ENCODE results near the gene DRC1.
"Not testable (repeated sequence)": the region's sequence is repeated elsewhere in the genome, so short reads cannot be mapped to it uniquely, and the experiment has no call there.

Gene DRC1

GRCh38 chr2:26465266-26465925, 63.7 kb downstream of the DRC1 start:
- DNase-seq = no peak

DNA sequence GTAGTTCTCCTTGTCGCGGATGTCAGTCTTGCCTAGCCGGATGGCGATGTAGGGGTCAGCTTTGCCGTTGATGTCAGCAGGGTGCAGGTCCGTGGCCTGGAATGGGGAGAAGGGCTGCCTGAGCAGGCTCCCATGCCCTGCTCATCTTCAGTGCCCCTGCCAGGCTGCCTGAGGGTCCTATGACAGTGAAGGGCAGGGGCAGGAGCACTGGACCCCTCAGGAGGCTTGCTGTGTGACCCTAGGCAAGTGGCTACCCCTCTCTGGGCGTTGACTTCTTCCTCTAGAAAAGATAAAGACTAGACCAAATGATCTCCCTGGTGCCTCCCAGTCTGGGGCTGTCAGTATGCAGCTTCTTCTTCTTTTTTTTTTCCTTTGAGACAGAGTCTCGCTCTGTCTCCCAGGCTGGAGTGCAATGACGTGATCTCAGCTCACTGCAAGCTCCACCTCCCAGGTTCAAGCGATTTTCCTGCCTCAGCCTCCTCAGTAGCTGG, 64.3 kb downstream of the DRC1 start:
- no peak for DNase-seq

DNA sequence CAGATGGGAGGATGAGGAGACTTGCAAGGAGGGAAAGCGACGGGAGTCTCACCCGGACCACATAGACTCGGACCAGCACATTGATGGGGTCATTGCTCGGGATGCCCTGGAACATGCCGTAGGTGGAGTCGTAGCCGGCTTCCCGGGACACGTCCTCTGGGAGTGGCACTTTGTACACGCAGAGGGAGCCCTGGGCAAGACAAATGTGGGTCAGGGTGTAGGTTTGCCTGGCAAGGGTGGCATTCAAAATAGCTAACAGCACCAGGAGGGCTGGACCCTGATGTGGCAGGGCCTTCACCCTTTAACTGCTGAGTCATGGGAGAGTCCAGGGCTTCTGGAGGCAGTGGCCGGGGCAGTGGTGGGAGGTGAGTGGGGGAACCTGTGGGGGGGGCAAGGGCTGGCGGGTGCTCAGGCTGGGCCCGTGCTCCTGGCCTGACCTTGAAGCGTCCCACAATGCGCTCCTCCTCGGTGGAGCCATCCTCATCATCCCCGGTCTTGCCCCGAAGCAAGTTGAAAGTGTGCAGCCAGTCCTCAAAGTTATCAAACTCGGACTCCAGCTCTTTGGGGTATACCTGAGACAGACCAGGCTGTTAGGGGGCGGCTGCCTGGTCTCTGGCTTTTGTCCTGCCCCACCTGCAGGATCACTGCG, 65.1 kb downstream of the DRC1 start:
- no peak for DNase-seq

GRCh38 chr2:26468544-26468943, 66.8 kb downstream of the DRC1 start:
- not testable (repeated sequence) for DNase-seq

DNA sequence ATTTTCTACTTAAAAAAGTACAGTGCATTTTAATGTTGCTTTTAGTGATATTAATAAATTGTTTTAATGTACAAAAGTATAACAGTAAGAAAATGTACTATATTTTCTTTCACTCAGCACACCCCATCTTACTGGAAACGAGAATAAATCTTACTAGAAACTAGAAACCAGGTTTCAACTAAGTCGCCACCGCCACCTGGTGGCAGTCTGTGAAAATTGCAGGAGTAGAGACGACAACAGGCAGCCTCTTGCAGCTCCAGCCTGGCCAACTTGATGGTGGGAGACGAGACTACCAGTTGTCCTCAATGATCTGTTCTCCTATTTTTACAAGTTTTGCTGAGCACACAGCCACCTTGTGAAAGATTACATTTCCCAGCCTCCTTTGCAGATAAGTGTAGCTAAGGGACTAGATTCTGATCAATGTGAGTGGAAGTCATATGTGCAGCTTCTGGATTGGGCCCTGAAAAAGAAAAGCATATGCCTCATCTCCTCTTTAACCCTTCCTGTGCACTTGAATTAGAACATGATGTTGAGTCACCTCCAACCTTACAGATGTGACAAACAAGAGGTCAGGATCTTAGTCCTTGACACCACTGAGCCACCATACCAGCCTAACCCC, 67.5 kb downstream of the DRC1 start:
- DNase-seq = peak; percentile 54

DNA sequence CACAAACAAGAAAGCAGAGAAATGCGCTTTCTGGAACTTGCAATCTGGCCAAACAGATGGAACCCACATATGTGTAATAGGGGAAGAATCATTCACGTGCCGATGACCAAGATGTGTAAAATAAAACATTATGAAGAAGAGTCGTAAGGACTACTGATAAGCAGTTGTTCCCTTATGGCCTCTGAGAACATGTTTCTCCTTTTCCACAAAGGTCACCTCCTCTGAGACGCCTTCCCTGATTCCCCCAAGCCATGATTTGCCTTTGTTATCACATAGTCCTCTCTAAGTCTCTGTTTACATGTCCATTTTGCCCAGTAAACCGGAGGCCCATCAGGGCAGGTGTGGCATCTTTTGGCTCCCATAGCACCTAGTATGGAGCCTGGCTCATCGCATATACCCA, 68.2 kb downstream of the DRC1 start:
- no peak for DNase-seq

- DNase-seq = no peak
Observed at GRCh38 chr2:26470601-26471260, 69.0 kb downstream of the DRC1 start.

GRCh38 chr2:26471289-26471688, 69.6 kb downstream of the DRC1 start:
- DNase-seq = no peak

- no peak for DNase-seq
Observed at GRCh38 chr2:26471766-26472706, 70.3 kb downstream of the DRC1 start.

DNA sequence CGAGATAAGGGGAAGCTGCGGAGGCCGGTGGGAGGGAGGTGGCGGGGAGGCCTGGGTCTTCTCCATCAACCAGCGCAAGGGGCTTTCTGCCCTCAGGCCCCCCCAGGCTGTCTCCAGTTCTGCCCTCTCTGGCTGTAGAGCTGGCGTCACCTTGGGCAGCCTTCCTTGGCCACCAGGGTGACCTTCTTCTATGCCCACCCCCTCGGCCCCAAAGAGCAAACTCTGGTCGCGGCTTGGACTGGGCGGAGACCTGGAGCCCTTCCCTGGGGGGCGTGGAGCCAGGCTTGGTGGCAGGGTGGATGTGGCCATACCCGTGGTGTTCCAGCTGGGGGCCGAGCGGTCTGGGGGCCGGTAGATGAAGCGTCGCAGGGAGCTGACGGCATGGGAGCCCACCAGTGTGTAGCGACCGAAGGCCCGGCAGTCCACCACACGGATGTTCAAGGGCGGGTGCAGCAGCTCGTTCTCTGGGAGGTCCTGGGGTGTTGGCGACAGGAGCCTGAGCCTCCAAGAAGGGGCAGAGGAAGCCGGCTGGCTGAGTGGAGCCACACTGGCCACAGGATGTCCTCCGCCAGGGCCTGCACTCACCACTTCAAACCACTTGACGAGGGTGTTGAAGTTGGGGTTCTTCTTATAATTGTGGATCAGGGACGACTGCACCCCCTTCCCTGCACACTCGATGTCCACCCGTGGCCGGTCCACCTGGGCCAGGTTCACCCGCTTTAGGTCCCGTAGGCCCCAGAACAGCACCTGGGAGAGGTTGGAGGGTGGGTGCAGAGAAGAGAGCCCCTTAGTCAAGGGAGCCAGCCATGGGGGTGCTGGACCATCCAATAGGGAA, 71.3 kb downstream of the DRC1 start:
- no peak for DNase-seq

GRCh38 chr2:26473796-26474195, 72.1 kb downstream of the DRC1 start:
- DNase-seq = no peak

DNA sequence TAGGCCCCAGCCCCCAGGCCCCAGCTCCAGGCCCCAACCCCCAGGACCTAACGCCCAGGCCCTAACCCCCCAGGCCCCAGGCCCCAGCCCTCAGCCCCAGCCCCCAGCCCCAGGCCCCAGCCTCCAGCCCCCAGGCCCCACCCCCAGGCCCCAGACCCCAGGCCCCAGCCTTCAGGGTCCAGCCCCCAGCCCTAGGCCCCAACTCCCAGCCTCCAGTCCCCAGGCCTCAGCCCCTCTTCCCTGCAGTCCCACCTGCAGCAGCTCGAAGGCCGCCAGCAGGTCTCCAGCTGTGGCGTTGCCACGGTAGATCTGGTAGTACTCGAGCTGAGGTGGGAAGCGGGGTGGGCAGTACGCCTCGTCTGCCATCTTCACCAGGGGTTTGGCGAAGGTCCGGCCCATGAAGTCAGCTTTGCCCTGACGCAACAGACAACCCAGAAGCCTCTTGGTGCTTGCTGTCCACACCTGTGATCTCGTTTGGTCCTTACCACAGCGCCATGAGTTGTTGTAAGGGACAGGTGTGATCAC, 72.6 kb downstream of the DRC1 start:
- DNase-seq = no peak

- DNase-seq = no peak
Observed at GRCh38 chr2:26475037-26475436, 73.3 kb downstream of the DRC1 start.

GRCh38 chr2:26475832-26476501, 74.2 kb downstream of the DRC1 start:
- DNase-seq = no peak

DNA sequence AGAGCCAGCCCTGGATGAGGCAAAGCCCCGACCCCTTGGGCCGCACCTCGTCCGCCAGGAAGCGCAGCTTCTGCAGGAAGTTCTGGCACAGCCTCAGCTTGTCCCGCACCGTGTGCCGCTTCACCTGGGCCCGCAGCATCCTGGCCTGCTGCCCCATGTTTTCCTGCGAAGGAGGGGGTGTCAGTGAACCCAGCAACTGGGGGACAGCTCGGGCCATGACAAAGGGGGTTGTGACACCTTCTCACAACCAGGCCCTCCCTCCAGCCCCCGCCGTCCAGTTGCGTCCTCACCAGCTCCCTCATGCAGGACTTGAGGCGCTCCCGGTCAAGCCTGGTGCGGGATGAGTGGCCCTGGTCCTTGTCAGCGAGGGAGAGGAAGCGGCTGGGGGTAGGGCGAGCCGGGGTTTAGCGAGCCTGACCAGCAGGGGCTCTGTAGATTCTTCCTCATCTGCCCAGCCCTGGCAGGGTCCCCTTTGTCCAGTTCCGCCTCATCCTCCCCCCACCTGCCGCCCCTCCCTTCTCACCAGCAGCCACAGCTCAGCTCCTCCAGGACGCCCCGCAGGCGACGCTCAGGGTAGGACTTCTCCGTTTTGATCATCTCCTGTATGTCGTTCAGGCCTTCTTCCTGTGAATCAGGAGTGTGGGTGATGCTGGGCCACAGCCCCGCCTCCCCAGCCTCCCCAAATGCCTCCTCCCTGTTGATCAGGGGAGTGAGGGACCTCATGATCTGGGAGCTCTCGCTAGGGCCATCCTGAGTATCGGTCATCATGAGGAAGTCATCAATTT, 75.6 kb downstream of the DRC1 start:
- peak; percentile 4 for DNase-seq

DNA sequence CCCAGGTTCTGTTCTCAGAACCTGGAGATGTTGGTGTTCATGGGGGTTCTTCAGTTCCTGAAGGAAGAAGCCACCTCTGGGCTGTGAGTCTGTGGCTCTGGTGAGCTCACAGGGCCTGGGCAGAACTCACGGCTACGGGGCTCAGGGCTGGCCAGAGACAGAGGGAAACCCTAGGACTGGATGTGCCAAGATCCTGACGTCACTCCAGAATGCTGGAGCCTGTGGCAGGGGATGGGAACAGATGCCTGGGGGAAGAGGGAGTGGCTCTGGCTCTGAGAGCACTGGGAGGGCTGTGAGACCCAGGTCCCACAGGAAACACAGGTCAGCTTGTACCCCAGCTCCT, 76.2 kb downstream of the DRC1 start, which contains the start of gene OTOF:
Gene OTOF (minus strand): TSS at position 214 of the 343 bp plus-strand sequence.
- DNase-seq = no peak

DNA sequence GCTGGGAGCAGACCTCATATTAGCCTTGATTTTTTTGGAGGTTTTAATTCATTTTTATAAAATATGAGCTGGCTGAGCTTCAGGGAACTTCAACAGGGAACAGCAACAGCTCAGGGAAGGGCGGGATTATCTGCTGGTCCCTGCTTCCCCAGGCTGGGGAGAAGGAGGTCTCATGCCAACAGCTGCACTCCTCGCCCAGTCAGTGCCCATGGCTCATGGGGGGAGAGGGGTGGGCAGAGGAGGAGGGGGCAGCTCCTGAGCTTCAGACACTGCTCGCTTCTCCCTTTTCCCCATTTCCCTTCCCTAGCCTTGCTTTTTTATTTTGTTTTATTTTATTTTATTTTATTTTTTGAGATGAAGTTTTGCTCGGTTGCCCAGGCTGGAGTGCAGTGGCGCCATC, 76.6 kb downstream of the DRC1 start:
- DNase-seq = no peak

GRCh38 chr2:26479131-26479788, 77.5 kb downstream of the DRC1 start:
- DNase-seq = no peak
